NK-92 (cell line): ENCODE data around the gene INTS14.
A peak's percentile ranks its signal among the peaks of the same experiment; 100 is the strongest.

Experiments used
- DNase-seq: peaks from one replicate; lab custom pipeline; 2025; ENCODE audit not compliant: unreplicated experiment; lab: John Stamatoyannopoulos, UW

INTS14 gene

DNA sequence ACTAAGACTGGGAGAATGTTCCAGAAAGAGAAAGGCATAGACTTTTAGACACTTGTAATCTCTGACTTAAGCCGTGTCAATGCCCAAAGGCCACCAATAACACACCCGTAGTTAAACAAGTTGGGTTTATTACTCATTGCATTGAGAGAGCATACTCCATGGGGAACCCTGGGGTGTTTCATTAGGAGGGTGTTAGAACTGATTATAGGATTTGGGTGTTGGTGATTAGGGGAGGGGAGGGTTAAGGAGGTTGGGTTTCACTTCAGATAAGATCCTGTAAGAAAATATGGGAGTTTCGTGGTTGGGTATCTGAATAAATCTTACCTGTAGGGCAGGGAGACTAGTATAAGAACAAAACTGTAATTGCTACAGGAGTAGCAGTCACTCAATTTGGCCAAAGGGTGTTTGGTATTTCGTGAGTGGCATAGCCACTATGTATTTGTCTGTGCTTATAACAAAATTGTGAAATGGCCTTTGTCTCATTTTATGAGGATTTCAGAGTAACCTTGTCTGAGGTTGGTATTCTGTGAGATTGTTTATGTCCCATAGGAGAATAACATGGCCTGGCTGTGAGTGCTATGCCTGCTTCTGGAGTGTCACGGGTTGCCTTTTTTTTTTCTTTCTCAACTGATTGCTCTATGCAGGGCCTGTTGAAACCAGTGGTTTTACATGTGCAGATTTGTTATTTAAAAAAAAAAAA, 77.7 kb downstream of the INTS14 start:
- no peak for DNase-seq

DNA sequence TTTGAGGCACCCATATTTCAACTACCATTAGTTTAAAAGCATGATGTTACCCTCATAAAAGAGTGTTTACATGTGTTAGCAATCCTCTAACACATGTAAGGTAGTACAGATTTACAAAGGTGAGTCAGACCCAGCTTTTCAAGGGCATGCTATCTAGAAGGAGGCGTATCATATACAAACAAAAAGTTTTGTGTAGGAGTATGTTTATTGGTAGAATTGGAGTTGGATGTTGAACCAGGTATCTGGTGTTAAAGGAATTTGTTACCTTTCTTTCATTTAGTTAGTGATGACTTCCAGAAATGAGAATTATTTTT, 78.2 kb downstream of the INTS14 start:
- DNase-seq, result no peak

DNA sequence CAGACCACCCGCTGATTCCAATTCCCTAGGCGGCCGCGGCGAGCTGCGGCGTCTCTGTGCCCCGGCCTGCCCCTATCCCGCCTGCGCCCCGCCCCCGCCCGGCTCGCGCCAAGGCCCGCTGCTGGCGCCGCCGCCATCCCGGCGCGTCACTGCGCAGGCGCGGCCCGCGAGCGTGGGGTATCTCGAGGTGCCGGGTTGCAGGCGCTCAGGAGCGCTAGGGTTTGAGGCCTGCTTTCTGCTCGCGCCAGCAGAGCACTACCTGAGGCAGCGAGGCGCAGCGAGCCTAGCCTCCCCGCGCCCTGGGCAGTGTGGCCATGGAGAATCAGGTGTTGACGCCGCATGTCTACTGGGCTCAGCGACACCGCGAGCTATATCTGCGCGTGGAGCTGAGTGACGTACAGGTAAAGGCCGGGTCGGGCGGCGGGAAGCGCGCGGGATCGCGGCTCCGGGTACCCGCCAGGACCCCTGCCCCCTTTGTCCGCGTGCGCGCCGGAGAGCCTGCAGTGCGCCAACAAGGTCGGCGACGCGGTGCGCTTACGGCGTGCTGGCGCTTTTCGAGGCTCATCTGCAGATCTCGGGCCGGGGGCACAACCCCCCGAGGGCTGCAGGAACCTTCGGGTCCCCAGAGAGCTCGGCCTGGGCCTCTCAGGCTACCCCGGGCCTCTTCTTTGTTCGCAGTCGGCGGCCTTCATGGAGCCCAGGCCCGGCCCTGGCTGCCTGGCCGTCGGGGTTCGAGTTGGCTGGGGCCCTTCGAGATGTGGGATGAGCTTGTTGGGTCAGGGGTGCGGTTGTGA, 80.4 kb downstream of the INTS14 start, which contains the start of gene HACD3:
HACD3 (plus strand) TSS at position 146 of the 794 bp plus-strand sequence; CDS start at position 315, 169 bp downstream.
- peak; percentile 46 for DNase-seq

DNA sequence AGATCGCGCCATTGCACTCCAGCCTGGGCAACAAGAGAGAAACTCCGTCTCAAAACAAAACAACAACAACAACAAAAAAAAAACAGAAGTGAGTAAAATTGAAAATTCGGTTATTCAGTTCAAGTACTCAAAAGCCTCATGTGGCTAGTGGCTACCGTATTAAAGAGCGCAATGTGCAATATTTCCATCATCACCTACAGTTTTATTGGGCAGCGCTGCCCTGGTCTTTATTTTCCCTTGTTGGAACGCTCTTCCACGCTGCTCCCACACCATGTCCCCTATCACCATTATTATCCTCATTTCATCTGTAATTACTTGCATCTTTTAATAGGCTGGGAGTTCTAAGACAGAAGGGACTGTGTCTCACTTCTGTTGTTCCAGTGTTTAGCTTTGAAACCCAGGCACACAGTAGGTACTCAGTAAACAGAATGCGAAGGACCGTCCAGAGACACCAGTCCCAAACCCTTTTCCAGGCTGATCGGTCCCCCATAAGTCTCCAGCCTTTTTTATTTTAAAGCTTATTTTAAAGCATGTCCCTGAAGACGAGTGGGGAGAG, 81.1 kb downstream of the INTS14 start:
- no peak for DNase-seq
